Breast epithelium (tissue), 3 donors: ENCODE measurements around the gene CIRBP.

ENCODE experiments used
- POLR2A ChIP-seq: fragments of 450-650 bp; IDR thresholded peaks from one replicate; pipeline ENCODE4 v1.6.1; 2016; ENCODE audit warnings: antibody characterized with exemption, mild to moderate bottlenecking, moderate library complexity
- POLR2AphosphoS5 ChIP-seq, 3 donors: sonication (generic); formaldehyde crosslinking; IDR thresholded peaks; one replicate each; pipeline ENCODE4 v1.6.1; 2017; ENCODE audit warnings: antibody characterized with exemption in 3 of 3
- TF ChIP-seq, protein P1 (sequence below), 3 donors: fragments of 450-650 bp; IDR thresholded peaks; one replicate each; pipeline ENCODE4 v1.5.1; 2016 to 2017; ENCODE audit warnings: antibody characterized with exemption in 3 of 3, mild to moderate bottlenecking in 3 of 3, moderate library complexity in 3 of 3

GRCh38 chr19:1252221-1252820, 16.8 kb upstream of the CIRBP start:
- TF ChIP-seq, protein P1, sequence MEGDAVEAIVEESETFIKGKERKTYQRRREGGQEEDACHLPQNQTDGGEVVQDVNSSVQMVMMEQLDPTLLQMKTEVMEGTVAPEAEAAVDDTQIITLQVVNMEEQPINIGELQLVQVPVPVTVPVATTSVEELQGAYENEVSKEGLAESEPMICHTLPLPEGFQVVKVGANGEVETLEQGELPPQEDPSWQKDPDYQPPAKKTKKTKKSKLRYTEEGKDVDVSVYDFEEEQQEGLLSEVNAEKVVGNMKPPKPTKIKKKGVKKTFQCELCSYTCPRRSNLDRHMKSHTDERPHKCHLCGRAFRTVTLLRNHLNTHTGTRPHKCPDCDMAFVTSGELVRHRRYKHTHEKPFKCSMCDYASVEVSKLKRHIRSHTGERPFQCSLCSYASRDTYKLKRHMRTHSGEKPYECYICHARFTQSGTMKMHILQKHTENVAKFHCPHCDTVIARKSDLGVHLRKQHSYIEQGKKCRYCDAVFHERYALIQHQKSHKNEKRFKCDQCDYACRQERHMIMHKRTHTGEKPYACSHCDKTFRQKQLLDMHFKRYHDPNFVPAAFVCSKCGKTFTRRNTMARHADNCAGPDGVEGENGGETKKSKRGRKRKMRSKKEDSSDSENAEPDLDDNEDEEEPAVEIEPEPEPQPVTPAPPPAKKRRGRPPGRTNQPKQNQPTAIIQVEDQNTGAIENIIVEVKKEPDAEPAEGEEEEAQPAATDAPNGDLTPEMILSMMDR (IDR thresholded peaks at IDR 0.05), result no peak
- TF ChIP-seq POLR2AphosphoS5 (IDR thresholded peaks at IDR 0.05) (peak; percentile 69 to 91 (median 74)), POLR2A (no peak)
